GM12873 (cell line): ENCODE measurements around the gene CFD.

Experiments
- TF ChIP-seq, protein P1 (sequence below): IDR thresholded peaks from 2 replicates; pipeline ENCODE4 v1.5.1; 2012; ENCODE audit warnings: low read depth, mild to moderate bottlenecking, moderate library complexity, low read length, control low read depth; ENCODE audit not compliant: insufficient read depth; ENCODE audit errors: missing control alignments

The CFD gene

DNA sequence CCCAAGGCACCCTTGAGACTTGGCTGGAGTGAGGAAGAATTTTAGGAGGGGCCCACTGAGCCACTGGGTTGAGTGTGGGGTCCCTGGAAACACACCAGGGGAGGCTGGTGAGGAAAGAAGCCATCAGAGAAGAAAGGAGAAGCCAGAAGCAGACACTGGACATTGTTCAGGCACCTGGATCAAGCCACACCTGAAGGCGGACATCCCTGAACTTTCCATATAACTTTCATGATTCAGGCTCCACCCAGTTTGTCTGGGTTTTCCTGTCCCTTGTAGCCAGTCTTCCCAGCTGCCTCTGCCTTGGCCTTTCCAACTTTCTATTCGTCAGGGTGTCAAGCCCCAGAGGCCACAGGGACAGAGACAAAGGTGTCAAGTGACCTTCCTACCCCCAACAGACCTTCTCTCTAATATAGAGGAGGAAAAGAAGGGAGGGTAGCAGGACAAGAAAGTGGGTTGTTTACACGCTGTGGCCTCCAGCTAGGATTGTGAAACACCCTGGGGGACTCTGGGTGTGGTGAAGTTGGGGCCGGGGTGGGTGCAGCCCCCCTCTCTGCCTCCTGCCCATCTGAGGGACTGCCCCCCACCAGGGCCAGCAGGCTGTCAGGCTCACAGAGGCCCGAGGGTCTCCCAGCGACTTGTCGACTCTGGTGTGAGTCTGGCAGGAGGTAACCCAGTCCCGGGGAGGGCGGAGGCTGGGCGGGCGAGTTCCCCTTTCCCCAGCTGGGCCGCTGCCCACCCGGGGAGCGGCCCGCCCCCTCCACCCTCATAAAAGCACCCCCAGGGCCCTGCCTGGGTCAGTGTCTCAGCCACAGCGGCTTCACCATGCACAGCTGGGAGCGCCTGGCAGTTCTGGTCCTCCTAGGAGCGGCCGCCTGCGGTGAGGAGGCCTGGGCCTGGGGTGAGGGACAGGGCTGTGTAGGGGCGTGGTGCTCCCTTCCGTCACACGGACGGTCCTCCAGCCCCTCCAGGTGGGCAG lies at the start of gene CFD:
TSS of gene CFD (plus strand) at position 797 of the 976 bp plus-strand sequence. CDS start at position 823, 26 bp downstream.
- TF ChIP-seq, protein P1, sequence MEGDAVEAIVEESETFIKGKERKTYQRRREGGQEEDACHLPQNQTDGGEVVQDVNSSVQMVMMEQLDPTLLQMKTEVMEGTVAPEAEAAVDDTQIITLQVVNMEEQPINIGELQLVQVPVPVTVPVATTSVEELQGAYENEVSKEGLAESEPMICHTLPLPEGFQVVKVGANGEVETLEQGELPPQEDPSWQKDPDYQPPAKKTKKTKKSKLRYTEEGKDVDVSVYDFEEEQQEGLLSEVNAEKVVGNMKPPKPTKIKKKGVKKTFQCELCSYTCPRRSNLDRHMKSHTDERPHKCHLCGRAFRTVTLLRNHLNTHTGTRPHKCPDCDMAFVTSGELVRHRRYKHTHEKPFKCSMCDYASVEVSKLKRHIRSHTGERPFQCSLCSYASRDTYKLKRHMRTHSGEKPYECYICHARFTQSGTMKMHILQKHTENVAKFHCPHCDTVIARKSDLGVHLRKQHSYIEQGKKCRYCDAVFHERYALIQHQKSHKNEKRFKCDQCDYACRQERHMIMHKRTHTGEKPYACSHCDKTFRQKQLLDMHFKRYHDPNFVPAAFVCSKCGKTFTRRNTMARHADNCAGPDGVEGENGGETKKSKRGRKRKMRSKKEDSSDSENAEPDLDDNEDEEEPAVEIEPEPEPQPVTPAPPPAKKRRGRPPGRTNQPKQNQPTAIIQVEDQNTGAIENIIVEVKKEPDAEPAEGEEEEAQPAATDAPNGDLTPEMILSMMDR, result no peak

DNA sequence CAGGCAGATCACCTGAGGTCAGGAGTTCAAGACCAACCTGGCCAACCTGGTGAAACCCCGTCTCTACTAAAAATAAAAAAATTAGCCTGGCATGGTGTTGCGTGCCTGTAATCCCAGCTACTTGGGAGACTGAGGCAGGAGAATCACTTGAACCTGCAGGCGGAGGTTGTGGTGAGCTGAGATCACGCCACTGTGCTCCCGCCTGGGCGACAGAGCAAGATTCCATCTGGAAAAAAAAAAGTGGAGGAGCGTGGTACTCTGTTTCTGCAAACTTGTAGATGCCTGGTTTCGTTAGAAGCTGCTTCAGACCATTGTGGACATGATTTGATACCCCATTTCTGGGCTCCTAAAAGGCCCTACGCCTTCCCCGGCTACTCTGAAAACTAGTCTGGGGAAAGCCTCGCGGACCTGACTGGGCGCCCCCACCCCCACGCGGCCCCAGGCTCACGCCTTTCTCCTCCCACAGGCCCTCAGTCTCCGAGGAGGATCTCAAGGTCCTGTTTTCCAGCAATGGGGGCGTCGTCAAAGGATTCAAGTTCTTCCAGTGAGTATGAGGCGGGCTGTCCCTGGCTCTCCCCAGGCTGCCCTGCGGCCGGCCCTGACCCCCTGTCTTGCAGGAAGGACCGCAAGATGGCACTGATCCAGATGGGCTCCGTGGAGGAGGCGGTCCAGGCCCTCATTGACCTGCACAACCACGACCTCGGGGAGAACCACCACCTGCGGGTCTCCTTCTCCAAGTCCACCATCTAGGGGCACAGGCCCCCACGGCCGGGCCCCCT lies 49.2 kb upstream of the CFD start:
- TF ChIP-seq, protein P1, result no peak

DNA sequence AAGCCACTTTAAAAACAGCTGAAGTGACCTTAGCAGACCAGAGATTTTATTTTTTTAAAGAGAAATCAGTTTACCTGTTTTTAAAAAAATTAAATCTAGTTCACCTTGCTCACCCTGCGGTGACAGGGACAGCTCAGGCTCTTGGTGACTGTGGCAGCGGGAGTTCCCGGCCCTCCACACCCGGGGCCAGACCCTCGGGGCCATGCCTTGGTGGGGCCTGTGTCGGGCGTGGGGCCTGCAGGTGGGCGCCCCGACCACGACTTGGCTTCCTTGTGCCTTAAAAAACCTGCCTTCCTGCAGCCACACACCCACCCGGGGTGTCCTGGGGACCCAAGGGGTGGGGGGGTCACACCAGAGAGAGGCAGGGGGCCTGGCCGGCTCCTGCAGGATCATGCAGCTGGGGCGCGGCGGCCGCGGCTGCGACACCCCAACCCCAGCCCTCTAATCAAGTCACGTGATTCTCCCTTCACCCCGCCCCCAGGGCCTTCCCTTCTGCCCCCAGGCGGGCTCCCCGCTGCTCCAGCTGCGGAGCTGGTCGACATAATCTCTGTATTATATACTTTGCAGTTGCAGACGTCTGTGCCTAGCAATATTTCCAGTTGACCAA lies 48.5 kb upstream of the CFD start:
- TF ChIP-seq, protein P1, result no peak

DNA sequence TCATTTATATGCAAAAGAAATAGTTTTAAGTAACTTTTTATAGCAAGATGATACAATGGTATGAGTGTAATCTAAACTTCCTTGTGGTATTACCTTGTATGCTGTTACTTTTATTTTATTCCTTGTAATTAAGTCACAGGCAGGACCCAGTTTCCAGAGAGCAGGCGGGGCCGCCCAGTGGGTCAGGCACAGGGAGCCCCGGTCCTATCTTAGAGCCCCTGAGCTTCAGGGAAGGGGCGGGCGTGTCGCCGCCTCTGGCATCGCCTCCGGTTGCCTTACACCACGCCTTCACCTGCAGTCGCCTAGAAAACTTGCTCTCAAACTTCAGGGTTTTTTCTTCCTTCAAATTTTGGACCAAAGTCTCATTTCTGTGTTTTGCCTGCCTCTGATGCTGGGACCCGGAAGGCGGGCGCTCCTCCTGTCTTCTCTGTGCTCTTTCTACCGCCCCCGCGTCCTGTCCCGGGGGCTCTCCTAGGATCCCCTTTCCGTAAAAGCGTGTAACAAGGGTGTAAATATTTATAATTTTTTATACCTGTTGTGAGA lies 47.9 kb upstream of the CFD start:
- TF ChIP-seq, protein P1, result no peak

DNA sequence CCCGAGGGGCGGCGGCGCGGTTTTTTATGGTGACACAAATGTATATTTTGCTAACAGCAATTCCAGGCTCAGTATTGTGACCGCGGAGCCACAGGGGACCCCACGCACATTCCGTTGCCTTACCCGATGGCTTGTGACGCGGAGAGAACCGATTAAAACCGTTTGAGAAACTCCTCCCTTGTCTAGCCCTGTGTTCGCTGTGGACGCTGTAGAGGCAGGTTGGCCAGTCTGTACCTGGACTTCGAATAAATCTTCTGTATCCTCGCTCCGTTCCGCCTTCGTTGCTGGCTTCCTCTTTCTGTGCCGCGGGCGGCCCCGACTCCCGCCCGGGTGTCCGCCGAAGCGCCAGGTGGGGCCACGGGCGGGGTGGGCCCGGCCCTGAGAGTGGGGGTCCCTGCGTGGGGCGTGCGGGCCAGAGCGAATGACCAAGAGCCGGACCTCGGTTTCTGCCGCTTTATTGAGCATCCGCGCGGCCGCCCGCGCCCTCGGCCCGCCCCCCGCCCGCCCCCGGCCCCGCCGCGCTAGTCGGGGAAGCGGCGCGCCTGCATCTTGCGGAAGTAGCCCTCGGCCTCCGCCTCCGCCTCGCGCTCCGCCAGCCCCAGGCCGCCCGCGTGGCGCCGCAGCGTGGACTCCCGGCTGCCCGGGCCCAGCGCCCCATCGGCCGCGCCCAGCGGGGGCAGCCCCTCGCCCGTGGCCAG lies 47.3 kb upstream of the CFD start:
- TF ChIP-seq, protein P1, result no peak

DNA sequence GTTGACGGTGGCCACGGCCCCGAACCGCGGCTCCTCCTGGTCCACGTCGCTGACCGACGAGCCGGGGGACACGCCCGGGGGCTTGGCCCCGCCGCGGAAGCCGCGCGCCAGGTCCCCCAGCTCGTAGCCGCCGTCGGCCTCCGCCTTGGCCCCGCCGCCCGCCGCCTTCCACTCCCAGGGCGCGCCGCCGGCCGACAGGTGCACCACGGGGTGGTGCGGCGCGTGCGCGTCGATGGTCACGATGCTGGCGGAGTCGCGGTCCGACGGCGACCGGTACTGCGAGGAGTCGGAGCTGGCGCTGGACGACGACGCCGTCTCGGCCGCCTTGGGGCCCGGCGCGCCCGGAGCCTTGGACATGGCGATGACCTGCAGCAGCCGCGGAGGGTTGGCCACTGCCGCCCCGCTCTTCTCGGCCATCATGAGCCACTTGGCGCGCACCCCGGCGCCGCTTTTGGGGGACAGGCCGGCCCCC lies 46.7 kb upstream of the CFD start:
- TF ChIP-seq, protein P1, result no peak
